ENCODE results near the gene CERS6. TPM values are rescaled to one million over a fixed set of nuclear protein-coding genes. Genes with fewer than 3 reads are reported as not detected.

The CERS6 gene
- total RNA-seq, 1 experiment from 2014 or later = 14.0 TPM

GRCh38 chr2:168518555-168519066, 62.5 kb downstream of the CERS6 start:
- no peak for DNase-seq
- Histone ChIP-seq H3K4me3 (ENCODE audit: insufficient read depth, low read depth, low read length) (no peak overlapping the region), H3K36me3 (replicated peaks; ENCODE audit: control insufficient read depth, insufficient read depth, low read length) (no peaks in the 10 kb centered on the region), H3K27me3 (ENCODE audit: control insufficient read depth, insufficient read depth, low read length) (no peaks in the 10 kb centered on the region)

DNA sequence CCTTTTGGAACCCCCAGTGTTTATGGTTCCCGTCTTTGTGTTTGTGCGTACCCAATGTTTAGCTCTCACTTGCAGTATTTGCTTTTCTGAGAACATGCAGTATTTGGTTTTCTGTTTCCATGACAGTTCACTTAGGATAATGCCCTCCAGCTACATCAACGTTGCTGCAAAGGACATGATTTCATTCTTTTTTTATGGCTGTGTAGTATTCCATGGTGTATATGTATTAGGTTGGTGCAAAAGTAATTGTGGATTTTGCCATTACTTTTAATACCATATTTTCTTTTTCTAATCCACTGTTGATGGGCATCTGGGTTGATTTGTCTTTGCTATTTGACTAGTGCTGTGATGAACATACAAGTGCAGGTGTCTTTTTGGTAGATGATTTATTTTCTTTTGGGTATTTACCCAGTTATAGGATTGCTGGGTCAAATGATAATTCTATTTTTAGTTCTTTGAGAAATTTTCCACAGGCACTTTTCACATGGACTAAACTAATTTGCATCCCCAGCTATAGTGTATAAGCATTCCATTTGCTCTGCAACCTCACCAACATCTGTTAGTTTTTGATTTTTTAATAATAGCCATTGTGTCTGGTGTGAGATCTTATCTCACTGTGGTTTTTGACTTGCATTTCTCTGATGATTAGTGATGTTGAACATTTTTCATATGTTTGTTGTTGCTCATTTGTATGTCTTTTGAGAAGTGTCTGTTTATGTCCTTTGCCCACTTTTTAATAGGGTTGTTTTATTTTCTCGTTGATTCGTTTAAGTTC, 63.6 kb downstream of the CERS6 start:
- DNase-seq = no peak
- Histone ChIP-seq H3K36me3 (replicated peaks; ENCODE audit: control insufficient read depth, insufficient read depth, low read length) (no peaks in the 10 kb centered on the region), H3K4me3 (ENCODE audit: insufficient read depth, low read depth, low read length) (no peak overlapping the region), H3K27me3 (ENCODE audit: control insufficient read depth, insufficient read depth, low read length) (no peaks in the 10 kb centered on the region)

DNA sequence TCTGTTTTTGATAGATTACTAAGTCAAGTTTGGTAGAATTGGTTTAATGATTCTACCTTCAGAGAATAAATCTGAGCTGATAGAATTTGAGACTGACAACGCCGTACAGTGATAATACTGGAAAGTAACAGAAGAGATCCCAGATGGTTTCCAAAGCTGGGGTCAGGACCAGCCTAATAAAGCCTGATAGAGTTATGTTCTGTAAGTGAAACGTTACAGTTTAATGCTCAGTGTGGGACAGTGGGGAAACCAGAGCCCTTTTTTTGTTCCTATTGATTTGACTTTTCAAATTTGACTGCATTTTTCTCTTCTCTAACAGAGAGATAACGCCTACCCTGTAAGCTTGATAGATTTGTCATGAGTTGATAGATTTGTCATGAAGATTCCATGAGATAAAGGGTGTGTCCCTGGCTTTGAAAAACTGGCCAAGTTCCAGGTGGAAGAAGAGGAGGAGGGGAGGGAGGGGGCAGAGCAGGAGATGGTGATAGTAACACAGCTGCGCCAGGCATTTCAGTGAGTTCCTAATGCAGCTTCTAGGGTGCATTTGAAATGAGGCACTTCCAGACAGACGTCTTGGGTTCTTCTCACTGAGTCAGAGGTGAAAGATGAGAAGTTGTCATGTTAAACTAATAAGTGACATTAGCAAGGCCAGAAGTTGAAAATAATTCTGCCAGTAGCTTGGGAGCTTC, 65.1 kb downstream of the CERS6 start:
- Histone ChIP-seq H3K27me3 (ENCODE audit: control insufficient read depth, insufficient read depth, low read length) (no peaks in the 10 kb centered on the region), H3K36me3 (replicated peaks; ENCODE audit: control insufficient read depth, insufficient read depth, low read length) (no peaks in the 10 kb centered on the region), H3K4me3 (ENCODE audit: insufficient read depth, low read depth, low read length) (no peak overlapping the region)
- no peak for DNase-seq

- no peak for DNase-seq
- no peak overlapping the region for H3K4me3 ChIP-seq (ENCODE audit: insufficient read depth, low read depth, low read length)
- H3K36me3 ChIP-seq (replicated peaks; ENCODE audit: control insufficient read depth, insufficient read depth, low read length) = no peaks in the 10 kb centered on the region
- H3K27me3 ChIP-seq (ENCODE audit: control insufficient read depth, insufficient read depth, low read length) = no peaks in the 10 kb centered on the region
Observed at GRCh38 chr2:168522446-168522845, 66.4 kb downstream of the CERS6 start.

DNA sequence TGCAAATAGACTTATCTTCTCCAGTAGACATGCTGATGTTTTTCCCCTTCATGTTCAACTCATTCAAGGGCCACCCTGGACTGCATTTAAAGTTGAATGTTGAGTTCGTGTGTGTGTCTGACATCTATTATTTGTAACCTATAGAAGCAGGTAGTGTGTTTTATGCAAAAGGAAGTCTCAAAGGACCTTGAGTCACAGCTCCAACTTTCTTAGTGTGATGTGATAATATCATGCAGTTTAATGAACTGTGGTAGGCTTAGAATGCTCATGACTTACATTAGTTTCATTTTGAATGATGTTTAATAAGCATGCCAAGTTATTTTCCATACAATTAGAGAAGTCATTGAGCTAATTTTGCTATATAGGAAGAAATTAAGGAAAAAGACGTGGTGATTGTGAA, 67.9 kb downstream of the CERS6 start:
- no peaks in the 10 kb centered on the region for H3K27me3 ChIP-seq (ENCODE audit: control insufficient read depth, insufficient read depth, low read length)
- DNase-seq = no peak
- H3K36me3 ChIP-seq (replicated peaks; ENCODE audit: control insufficient read depth, insufficient read depth, low read length) = no peaks in the 10 kb centered on the region
- no peak overlapping the region for H3K4me3 ChIP-seq (ENCODE audit: insufficient read depth, low read depth, low read length)

GRCh38 chr2:168525020-168525419, 68.9 kb downstream of the CERS6 start:
- Histone ChIP-seq H3K27me3 (ENCODE audit: control insufficient read depth, insufficient read depth, low read length) (no peaks in the 10 kb centered on the region), H3K36me3 (replicated peaks; ENCODE audit: control insufficient read depth, insufficient read depth, low read length) (no peaks in the 10 kb centered on the region), H3K4me3 (ENCODE audit: insufficient read depth, low read depth, low read length) (no peak overlapping the region)
- no peak for DNase-seq

DNA sequence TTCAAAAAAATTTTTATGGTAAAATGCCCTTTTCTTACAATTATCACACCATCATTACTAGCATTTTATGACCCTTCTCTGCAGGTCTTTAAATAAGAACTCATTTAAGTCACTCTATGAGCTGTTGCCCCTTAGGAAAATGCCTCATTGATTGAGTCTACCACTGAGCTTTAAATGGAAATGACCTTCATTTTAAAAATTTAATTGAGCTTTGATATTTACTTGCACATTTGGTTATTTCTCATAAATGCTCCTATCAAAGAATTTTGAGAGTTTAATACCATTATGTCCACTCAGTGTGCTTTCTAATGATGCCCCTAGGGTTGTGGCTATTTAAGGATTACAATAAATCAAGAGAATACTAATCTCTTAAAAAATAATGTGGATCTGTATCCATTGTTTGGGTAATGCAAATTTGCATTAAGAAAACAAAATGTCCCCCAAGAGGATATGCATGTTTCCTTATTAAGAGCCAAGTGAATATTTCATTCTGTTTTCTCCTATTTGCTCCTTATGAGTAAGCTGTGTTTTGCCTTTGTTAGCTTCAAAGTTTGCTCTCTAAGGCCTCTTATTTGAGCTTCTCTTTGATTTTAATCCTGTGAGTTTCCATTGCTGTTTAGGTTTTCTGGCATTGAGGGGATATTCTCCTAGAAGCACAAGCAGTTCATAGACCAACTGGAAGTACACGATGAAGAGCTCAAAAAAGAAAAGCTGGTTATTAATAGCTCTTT, 69.8 kb downstream of the CERS6 start:
- H3K4me3 ChIP-seq (ENCODE audit: insufficient read depth, low read depth, low read length) = no peak overlapping the region
- no peaks in the 10 kb centered on the region for H3K27me3 ChIP-seq (ENCODE audit: control insufficient read depth, insufficient read depth, low read length)

DNA sequence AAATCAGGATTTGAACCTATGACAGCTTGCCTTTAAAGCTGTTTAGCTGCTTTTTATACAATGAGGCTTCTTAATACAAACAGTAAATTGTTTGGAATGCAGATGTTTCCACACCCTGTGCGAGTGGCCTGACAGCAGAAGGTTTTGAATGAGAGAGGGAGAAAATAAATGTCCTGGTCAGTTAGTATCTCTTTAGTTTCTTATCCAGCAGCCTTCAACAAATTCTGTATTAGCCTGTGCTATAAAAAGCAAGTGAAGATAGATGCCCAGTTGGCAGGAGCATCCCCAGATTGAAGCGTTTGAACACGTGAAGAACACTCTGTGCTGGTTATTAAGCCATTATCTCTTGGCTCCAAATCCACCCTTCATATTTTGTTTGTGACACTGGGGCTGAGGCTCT, 70.6 kb downstream of the CERS6 start:
- no peak for DNase-seq
- no peak overlapping the region for H3K4me3 ChIP-seq (ENCODE audit: insufficient read depth, low read depth, low read length)
- H3K27me3 ChIP-seq (ENCODE audit: control insufficient read depth, insufficient read depth, low read length) = no peaks in the 10 kb centered on the region
- H3K36me3 ChIP-seq (replicated peaks; ENCODE audit: control insufficient read depth, insufficient read depth, low read length) = no peaks in the 10 kb centered on the region

More for the DNA sequence above, 69.8 kb downstream of the CERS6 start:
- no peaks in the 10 kb centered on the region for H3K36me3 ChIP-seq (replicated peaks; ENCODE audit: control insufficient read depth, insufficient read depth, low read length)
- DNase-seq = no peak

- Histone ChIP-seq H3K4me3 (ENCODE audit: insufficient read depth, low read depth, low read length) (no peak overlapping the region), H3K36me3 (replicated peaks; ENCODE audit: control insufficient read depth, insufficient read depth, low read length) (no peaks in the 10 kb centered on the region), H3K27me3 (ENCODE audit: control insufficient read depth, insufficient read depth, low read length) (no peaks in the 10 kb centered on the region)
- no peak for DNase-seq
Observed at GRCh38 chr2:168528016-168528415, 71.9 kb downstream of the CERS6 start.

- no peaks in the 10 kb centered on the region for H3K36me3 ChIP-seq (replicated peaks; ENCODE audit: control insufficient read depth, insufficient read depth, low read length)
- DNase-seq = no peak
- no peaks in the 10 kb centered on the region for H3K27me3 ChIP-seq (ENCODE audit: control insufficient read depth, insufficient read depth, low read length)
Observed at GRCh38 chr2:168528469-168528868, 72.4 kb downstream of the CERS6 start.

GRCh38 chr2:168529054-168529833, 73.2 kb downstream of the CERS6 start:
- DNase-seq = no peak
- no peak overlapping the region for H3K4me3 ChIP-seq (ENCODE audit: insufficient read depth, low read depth, low read length)
- H3K36me3 ChIP-seq (replicated peaks; ENCODE audit: control insufficient read depth, insufficient read depth, low read length) = no peaks in the 10 kb centered on the region
- H3K27me3 ChIP-seq (ENCODE audit: control insufficient read depth, insufficient read depth, low read length) = no peaks in the 10 kb centered on the region

More at GRCh38 chr2:168528469-168528868, 72.4 kb downstream of the CERS6 start:
- H3K4me3 ChIP-seq (ENCODE audit: insufficient read depth, low read depth, low read length) = no peak overlapping the region

DNA sequence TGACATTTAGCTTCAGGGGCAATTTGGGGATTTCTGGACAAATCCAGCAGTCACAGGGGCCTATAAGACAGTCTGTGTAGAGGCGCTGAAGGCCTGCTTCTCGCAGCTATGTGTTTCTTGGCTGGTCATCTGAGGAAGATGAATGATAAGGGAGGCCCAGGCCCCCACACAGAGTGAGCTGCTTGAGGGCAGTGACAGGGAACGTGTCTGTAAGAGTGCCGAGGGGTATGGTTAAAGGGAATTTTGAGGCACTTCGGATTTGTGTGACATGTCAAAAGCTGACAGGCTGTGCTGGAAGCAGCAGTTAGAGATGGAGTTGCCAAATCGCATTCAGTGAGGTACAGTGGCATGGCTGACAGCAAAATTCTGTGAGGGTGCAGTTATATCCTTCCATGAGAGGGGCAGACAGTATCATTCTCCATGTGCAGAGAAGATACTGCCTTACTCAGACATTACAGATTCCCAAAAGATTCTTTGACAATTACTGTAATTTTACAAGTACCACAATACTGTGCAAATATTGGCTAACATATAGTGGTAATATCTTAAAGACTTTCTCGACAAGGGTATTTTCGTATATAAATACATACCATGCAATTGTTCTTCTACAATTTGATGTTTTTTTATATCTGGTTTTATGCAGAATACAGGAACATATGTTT, 74.0 kb downstream of the CERS6 start:
- no peak for DNase-seq
- no peak overlapping the region for H3K4me3 ChIP-seq (ENCODE audit: insufficient read depth, low read depth, low read length)

DNA sequence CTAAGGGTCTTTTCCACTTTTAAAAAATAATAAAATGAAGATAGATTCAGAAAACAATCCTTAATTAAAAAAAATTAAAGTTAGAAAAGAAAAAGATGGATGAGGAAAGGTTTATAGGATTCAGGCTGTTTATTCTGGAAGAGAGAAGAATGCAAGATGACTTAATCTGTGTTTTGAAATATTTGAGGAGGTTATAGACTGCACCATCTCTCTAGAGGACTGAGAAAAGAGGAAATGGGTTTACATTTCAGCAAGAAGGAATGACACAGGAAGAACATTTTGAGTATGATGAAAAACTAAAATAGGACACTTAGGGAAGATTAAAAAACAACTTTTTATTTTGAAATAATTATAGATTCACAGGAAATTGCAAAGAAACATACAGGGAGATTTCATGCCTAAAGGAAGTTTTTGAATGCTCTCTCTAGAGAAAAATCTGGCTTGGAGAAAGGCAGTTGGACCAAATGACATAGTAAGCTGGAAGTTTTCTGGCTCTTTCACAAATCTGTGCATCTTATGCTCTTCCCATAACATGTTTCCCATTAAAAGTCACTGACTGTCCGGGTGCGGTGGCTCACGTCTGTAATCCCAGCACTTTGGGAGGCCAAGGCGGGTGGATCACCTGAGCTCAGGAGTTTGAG, 75.0 kb downstream of the CERS6 start:
- H3K4me3 ChIP-seq (ENCODE audit: insufficient read depth, low read depth, low read length) = no peak overlapping the region
- no peak for DNase-seq
- no peaks in the 10 kb centered on the region for H3K36me3 ChIP-seq (replicated peaks; ENCODE audit: control insufficient read depth, insufficient read depth, low read length)
- H3K27me3 ChIP-seq (ENCODE audit: control insufficient read depth, insufficient read depth, low read length) = no peaks in the 10 kb centered on the region

More for the DNA sequence above, 74.0 kb downstream of the CERS6 start:
- Histone ChIP-seq H3K27me3 (ENCODE audit: control insufficient read depth, insufficient read depth, low read length) (no peaks in the 10 kb centered on the region), H3K36me3 (replicated peaks; ENCODE audit: control insufficient read depth, insufficient read depth, low read length) (no peaks in the 10 kb centered on the region)

Data from H7 (cell line).